ENCODE measurements around the gene NADK. TPM values are rescaled to one million over a fixed set of nuclear protein-coding genes. Genes with fewer than 3 reads are reported as not detected.
A peak's percentile ranks its signal among the peaks of the same experiment; 100 is the strongest.

The NADK gene
- total and polyA plus RNA-seq, 2 of the 13 experiments (the other 11 are each of a cell fraction or from before 2014, with no cell fraction given): 56.6 to 60.1 TPM

GRCh38 chr1:1748686-1749321 lies 29.5 kb downstream of the NADK start (continued):
- TF ChIP-seq ZMYM4 (CRISPR knock-in tag; IDR thresholded peaks at IDR 0.05): no peak
- no peak for TF ChIP-seq HHEX (CRISPR knock-in tag; IDR thresholded peaks at IDR 0.05)
- TF ChIP-seq ZNF557 (CRISPR knock-in tag; IDR thresholded peaks at IDR 0.05): no peak
- no peak for TF ChIP-seq ZNF781 (CRISPR knock-in tag; IDR thresholded peaks at IDR 0.05; ENCODE audit: borderline replicate concordance, not compliant biosample characterization)
- TF ChIP-seq MAZ (IDR thresholded peaks at IDR 0.05; ENCODE audit: borderline replicate concordance, low read depth, low read length): no peak
- peak; percentile 33; the same call in 1 of the 2 replicates for TF ChIP-seq MAZ (CRISPR knock-in tag; IDR thresholded peaks at IDR 0.05; ENCODE audit: low read depth)
- TF ChIP-seq, protein P1, sequence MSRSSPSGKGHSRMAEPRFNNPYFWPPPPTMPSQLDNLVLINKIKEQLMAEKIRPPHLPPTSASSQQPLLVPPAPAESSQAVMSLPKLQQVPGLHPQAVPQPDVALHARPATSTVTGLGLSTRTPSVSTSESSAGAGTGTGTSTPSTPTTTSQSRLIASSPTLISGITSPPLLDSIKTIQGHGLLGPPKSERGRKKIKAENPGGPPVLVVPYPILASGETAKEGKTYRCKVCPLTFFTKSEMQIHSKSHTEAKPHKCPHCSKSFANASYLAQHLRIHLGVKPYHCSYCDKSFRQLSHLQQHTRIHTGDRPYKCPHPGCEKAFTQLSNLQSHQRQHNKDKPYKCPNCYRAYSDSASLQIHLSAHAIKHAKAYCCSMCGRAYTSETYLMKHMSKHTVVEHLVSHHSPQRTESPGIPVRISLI (CRISPR knock-in tag; IDR thresholded peaks at IDR 0.05; ENCODE audit: borderline replicate concordance): no peak
- no peak for TF ChIP-seq MXD4 (CRISPR knock-in tag; IDR thresholded peaks at IDR 0.05)
- TF ChIP-seq ERF (CRISPR knock-in tag; IDR thresholded peaks at IDR 0.05): no peak
- TF ChIP-seq ZNF232 (CRISPR knock-in tag; IDR thresholded peaks at IDR 0.05; ENCODE audit: borderline replicate concordance): no peak
- no peak for TF ChIP-seq SMAD9 (CRISPR knock-in tag; IDR thresholded peaks at IDR 0.05)
- no peak for TF ChIP-seq FOSL2 (CRISPR knock-in tag; IDR thresholded peaks at IDR 0.05)
- TF ChIP-seq ZNF784 (CRISPR knock-in tag; IDR thresholded peaks at IDR 0.05; ENCODE audit: borderline replicate concordance): no peak
- no peak for TF ChIP-seq ZBTB20 (CRISPR knock-in tag; IDR thresholded peaks at IDR 0.05; ENCODE audit: borderline replicate concordance, low read depth)
- TF ChIP-seq, protein P2, sequence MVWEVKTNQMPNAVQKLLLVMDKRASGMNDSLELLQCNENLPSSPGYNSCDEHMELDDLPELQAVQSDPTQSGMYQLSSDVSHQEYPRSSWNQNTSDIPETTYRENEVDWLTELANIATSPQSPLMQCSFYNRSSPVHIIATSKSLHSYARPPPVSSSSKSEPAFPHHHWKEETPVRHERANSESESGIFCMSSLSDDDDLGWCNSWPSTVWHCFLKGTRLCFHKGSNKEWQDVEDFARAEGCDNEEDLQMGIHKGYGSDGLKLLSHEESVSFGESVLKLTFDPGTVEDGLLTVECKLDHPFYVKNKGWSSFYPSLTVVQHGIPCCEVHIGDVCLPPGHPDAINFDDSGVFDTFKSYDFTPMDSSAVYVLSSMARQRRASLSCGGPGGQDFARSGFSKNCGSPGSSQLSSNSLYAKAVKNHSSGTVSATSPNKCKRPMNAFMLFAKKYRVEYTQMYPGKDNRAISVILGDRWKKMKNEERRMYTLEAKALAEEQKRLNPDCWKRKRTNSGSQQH (CRISPR knock-in tag; IDR thresholded peaks at IDR 0.05; ENCODE audit: low read depth): no peak
- no peak for TF ChIP-seq GRHL1 (CRISPR knock-in tag; conservative IDR thresholded peaks at IDR 0.05)

Data from HepG2 (cell line).